NCI-H2171 (cell line): ENCODE results near the gene ZNF764.
"Not testable (repeated sequence)": the region's sequence is repeated elsewhere in the genome, so short reads cannot be mapped to it uniquely, and the experiment has no call there.

Experiments used
- DNase-seq: peaks from one replicate; lab custom pipeline; 2025; lab: John Stamatoyannopoulos, UW

ZNF764 gene

GRCh38 chr16:30548416-30549253 is 9.5 kb downstream of the ZNF764 start:
- DNase-seq = no peak

- DNase-seq = no peak
Measured at GRCh38 chr16:30546115-30546514, 12.1 kb downstream of the ZNF764 start.

GRCh38 chr16:30543067-30543466 is 15.1 kb downstream of the ZNF764 start:
- DNase-seq = no peak

- no peak for DNase-seq
Measured at GRCh38 chr16:30541502-30542329, 16.5 kb downstream of the ZNF764 start.

- DNase-seq = not testable (repeated sequence)
Measured at GRCh38 chr16:30540916-30541464, 17.2 kb downstream of the ZNF764 start.

GRCh38 chr16:30539986-30540526 is 18.1 kb downstream of the ZNF764 start:
- not testable (repeated sequence) for DNase-seq

- no peak for DNase-seq
Measured at GRCh38 chr16:30539000-30539964, 18.9 kb downstream of the ZNF764 start.

- DNase-seq = not testable (repeated sequence)
Measured at GRCh38 chr16:30536391-30537024, 21.7 kb downstream of the ZNF764 start.

GRCh38 chr16:30535777-30536190 is 22.4 kb downstream of the ZNF764 start:
- peak; percentile 41 for DNase-seq

- peak; percentile 48 for DNase-seq
Measured at GRCh38 chr16:30535106-30535776, 22.9 kb downstream of the ZNF764 start.

- peak; percentile 93 for DNase-seq
Measured at GRCh38 chr16:30534368-30535105, 23.6 kb downstream of the ZNF764 start, which contains the start of gene ZNF747. ZNF747 (minus strand) TSS chr16:30534858; CDS start chr16:30534679, 179 bp downstream.

GRCh38 chr16:30533748-30534367 is 24.3 kb downstream of the ZNF764 start:
- DNase-seq = no peak

GRCh38 chr16:30533146-30533522 is 25.0 kb downstream of the ZNF764 start:
- DNase-seq = no peak

GRCh38 chr16:30532285-30533145 is 25.7 kb downstream of the ZNF764 start:
- no peak for DNase-seq

GRCh38 chr16:30530163-30531037 is 27.8 kb downstream of the ZNF764 start:
- no peak for DNase-seq

GRCh38 chr16:30528799-30529457 is 29.2 kb downstream of the ZNF764 start:
- DNase-seq = no peak
